Chondrocyte (in vitro differentiated cells): Measurements from ENCODE around the gene GPX7. TPM values are rescaled to one million over a fixed set of nuclear protein-coding genes. Genes with fewer than 3 reads are reported as not detected.

Source experiments
- DNase-seq: peaks from one replicate; pipeline ENCODE4 v3.0.0; 2021; ENCODE audit warnings: mixed read lengths, low spot score
- H3K27ac Mint-ChIP-seq: one replicate; pipeline ENCODE4 v1.8.0; 2021; ENCODE audit warnings: mild to moderate bottlenecking, moderate library complexity, mixed read lengths; ENCODE audit not compliant: unreplicated experiment
- H3K27me3 Mint-ChIP-seq: 2 replicates; pipeline ENCODE4 v1.8.0; 2021; ENCODE audit warnings: low read depth, mixed read lengths
- H3K36me3 Mint-ChIP-seq: 2 replicates; pipeline ENCODE4 v1.8.0; 2021; ENCODE audit warnings: low read depth, mixed read lengths
- H3K4me1 Mint-ChIP-seq: 2 replicates; pipeline ENCODE4 v1.8.0; 2021; ENCODE audit warnings: low read depth, mild to moderate bottlenecking, mixed read lengths
- H3K4me3 Mint-ChIP-seq: one replicate; pipeline ENCODE4 v1.8.0; 2021; ENCODE audit warnings: mild to moderate bottlenecking, moderate library complexity, mixed read lengths; ENCODE audit not compliant: unreplicated experiment
- H3K9me3 Mint-ChIP-seq: 2 replicates; pipeline ENCODE4 v1.8.0; 2021; ENCODE audit warnings: low read depth, mixed read lengths
- long read RNA-seq: library from polyadenylated mRNA; stranded (forward); transcript quantifications from one replicate; pipeline ENCODE4 v2.0.0, GENCODE V29; 2021
- total RNA-seq: library from RNA; stranded (reverse); gene quantifications from 3 replicates; pipeline ENCODE4 v1.2.1, GENCODE V29; 2021
- TF ChIP-seq, protein P1 (sequence below): fragments of 200-600 bp; sonication (generic); IDR thresholded peaks from 2 replicates; pipeline ENCODE4 v1.5.0; 2021; ENCODE audit warnings: antibody characterized with exemption, mild to moderate bottlenecking, moderate library complexity

The GPX7 gene
- total RNA-seq, result 43.7 to 83.8 TPM (median 82.9 TPM) in 3 replicates
- long read RNA-seq, transcript GPX7-201 (3 exons, 1,228 nt), result major isoform, 73 of 81 reads
- long read RNA-seq, partial matches to known transcripts, result 2 of 81 reads
- long read RNA-seq, other reads (novel, unspliced or antisense), result 6 of 81 reads

DNA sequence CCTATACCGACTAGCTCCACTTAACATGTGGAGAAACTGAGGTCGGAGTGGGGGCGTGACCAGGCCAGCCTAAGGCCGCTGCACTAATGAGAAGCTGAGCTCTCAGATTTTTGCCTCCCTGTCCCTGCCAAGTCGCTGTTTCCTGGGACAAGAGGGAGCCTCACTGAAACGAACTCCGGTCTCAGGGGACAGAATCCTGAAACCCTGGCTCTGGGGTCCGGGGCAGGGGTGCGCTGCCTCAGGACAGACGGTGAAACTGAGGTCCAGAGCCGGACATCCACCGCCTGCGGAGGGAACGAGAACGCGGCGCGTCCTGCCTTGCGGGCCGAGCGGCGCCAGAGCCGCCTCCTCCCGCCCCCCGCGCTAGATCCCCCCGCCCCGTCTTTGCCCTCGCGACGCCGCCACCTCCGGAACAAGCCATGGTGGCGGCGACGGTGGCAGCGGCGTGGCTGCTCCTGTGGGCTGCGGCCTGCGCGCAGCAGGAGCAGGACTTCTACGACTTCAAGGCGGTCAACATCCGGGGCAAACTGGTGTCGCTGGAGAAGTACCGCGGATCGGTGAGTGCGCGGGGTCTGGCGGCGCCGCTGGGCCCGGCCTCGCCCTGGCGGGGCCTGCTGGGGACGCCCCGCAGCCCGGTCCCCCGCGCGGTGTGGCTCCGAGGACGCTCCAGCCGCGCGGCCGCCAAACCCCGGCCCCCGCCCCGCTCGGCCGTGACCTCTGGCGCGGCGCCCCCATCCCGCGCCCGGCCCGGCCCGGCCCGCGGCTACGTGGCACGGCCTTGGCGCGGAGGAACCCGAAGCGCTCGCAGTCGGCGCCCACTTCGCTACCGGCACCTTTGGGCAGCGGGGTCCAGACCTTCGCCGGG, at the start of gene GPX7:
TSS of gene GPX7 (plus strand) at position 381 of the 865 bp plus-strand sequence. CDS start at position 420, 39 bp downstream.
- Mint-ChIP-seq H3K4me3 (peak within 1 kb of the TSS; percentile 80), H3K9me3 (no peaks in the 10 kb centered on the region), H3K36me3 (peaks cover 14% of the 10 kb centered on the region), H3K4me1 (peaks cover 28% of the 10 kb centered on the region), H3K27ac (peak within 1 kb of the TSS; percentile 93), H3K27me3 (no peaks in the 10 kb centered on the region)
- DNase-seq, result no peak
- TF ChIP-seq, protein P1, sequence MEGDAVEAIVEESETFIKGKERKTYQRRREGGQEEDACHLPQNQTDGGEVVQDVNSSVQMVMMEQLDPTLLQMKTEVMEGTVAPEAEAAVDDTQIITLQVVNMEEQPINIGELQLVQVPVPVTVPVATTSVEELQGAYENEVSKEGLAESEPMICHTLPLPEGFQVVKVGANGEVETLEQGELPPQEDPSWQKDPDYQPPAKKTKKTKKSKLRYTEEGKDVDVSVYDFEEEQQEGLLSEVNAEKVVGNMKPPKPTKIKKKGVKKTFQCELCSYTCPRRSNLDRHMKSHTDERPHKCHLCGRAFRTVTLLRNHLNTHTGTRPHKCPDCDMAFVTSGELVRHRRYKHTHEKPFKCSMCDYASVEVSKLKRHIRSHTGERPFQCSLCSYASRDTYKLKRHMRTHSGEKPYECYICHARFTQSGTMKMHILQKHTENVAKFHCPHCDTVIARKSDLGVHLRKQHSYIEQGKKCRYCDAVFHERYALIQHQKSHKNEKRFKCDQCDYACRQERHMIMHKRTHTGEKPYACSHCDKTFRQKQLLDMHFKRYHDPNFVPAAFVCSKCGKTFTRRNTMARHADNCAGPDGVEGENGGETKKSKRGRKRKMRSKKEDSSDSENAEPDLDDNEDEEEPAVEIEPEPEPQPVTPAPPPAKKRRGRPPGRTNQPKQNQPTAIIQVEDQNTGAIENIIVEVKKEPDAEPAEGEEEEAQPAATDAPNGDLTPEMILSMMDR, result no peak

DNA sequence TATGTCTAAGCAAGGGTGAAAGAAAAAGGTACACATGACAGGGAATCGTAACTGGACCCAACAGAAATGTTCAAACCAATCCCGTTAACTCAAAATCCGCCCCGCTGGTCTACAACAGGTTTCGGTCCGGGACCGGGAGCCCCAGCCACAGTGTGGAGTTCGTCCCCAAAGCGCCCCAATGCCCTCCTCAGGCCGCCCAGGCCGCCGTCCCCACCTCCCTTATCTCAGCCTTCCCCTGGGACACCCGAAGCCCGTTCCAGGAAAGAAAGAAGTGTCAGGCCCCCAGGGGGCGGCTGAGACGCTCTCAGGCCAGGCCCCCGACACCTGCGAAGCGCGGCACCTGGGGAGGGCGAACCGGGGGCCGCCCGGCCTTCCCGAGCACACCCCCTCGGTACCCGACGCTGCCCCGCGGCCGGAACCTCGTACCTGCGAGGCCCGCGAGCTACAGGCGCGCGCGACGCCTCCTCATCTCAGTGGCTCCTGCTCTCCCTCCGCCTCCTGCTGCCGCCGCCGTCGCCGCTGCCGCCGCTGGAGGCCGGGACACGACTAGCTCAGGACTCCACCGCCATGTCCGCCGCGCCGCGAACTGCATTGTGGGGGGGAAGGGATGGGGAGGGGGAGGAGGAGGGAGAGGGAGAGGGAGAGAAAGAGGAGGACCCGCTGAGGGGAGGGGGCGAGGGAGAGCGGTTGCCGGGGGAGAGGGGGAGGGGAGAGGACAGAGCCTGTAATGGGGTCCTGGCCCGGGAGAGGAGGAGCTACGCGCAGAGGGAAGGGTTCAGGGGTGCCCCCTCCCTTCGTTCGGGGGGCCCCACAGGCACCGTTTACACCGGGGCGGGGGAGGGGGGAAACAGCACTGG, 49.4 kb upstream of the GPX7 start, which contains the start of gene TUT4:
TSS of gene TUT4 (minus strand) at position 588 of the 857 bp plus-strand sequence. CDS start 26,812 bp downstream, outside the sequence.
- TF ChIP-seq, protein P1, result peak; percentile 46
- no peaks in the 10 kb centered on the region for H3K9me3 Mint-ChIP-seq
- no peaks in the 10 kb centered on the region for H3K36me3 Mint-ChIP-seq
- DNase-seq, result no peak
- H3K27me3 Mint-ChIP-seq, result no peaks in the 10 kb centered on the region
- H3K4me1 Mint-ChIP-seq, result peaks cover 31% of the 10 kb centered on the region
- H3K4me3 Mint-ChIP-seq, result no peak within 1 kb of the TSS
- H3K27ac Mint-ChIP-seq, result peak within 1 kb of the TSS; percentile 88

DNA sequence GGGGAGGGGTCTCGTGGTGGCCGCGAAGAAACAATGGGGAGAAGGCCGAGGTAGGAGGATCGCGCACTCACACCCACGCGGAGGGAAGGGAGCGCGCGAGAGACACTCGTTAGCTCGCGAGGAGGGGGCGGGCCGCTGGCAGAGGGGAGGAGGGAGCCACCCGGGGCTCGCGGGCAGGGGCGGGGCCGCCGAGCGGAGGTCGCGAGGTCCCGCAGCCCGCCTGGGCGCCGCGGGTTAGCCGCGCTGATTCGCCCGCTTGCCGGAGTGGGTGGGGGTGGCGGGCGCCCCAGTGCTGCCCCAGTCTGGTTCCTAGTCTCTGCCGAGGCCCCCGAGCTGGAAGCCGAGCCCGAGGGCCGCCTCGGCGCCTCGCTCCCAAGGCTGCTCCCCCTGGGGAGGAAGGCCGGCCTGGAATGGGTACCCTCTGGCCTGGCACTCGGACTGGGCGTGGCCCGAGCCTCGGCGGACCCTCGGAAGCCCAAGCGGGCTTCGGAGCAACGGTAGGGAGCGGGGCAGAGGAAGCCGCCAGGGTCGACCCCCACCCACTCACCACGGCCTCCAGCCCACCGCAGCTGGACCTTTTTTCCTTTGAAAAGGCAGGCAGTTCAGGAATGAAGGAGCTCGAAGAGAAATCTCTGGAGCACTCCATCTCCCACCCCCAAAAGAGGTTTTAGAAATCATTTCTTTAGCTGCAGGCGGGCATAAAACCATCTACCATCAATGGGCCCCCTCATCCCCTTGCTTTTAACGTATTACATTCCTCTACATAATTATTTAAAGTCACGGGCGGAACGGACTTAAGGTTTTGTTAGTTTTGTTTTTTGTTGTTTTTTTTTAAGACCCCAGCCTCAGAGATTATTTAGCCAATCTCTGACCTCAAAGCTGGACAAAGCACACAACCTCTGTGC, 48.6 kb upstream of the GPX7 start:
- peaks cover 28% of the 10 kb centered on the region for H3K4me1 Mint-ChIP-seq
- no peaks in the 10 kb centered on the region for H3K27me3 Mint-ChIP-seq
- H3K36me3 Mint-ChIP-seq, result no peaks in the 10 kb centered on the region
- TF ChIP-seq, protein P1, result peak; percentile 33
- peak; percentile 95 for DNase-seq
- peak overlapping the region; percentile 88 for H3K27ac Mint-ChIP-seq
- H3K9me3 Mint-ChIP-seq, result no peaks in the 10 kb centered on the region
- H3K4me3 Mint-ChIP-seq, result no peak overlapping the region

DNA sequence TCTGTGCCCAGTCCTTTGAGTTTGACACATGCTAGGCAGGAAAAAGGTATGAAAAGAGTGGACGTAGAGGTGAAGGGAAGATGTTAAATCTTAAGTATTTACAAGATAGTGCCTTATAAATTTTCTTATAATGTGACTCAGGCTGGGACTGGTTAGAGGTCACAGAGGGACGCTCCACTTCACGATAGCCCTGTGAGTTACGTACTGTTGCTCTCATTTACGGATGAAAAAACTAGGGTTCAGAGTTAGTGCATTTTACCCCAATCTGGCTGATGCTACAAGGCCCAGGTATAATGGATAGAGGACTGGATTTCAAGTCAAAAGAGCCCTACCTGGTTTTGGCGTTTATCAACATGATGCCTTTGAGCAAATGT, 47.9 kb upstream of the GPX7 start:
- DNase-seq, result no peak
- TF ChIP-seq, protein P1, result no peak
- Mint-ChIP-seq H3K36me3 (peaks cover 1% of the 10 kb centered on the region), H3K4me1 (peaks cover 21% of the 10 kb centered on the region), H3K27ac (peak overlapping the region; percentile 22), H3K27me3 (no peaks in the 10 kb centered on the region), H3K4me3 (no peak overlapping the region), H3K9me3 (no peaks in the 10 kb centered on the region)
